GM23248 (cell line): ENCODE data around the gene DNASE1L1. TPM values are rescaled to one million over a fixed set of nuclear protein-coding genes. Genes with fewer than 3 reads are reported as not detected.

ENCODE experiments used
- DNase-seq: peaks from one replicate; pipeline ENCODE4 v3.0.0-alpha.2; 2015
- H2AFZ ChIP-seq: fragments of 200-600 bp; sonication (generic); 2 replicates; pipeline ENCODE4 v1.6.1; 2016; ENCODE audit warnings: antibody characterized with exemption
- H3F3A ChIP-seq: fragments of 200-600 bp; sonication (generic); 2 replicates; pipeline ENCODE4 v1.6.1; 2016; ENCODE audit warnings: mild to moderate bottlenecking, antibody characterized with exemption, mixed run types; ENCODE audit not compliant: insufficient read depth
- H3K27ac ChIP-seq: fragments of 200-600 bp; sonication (generic); 2 replicates; pipeline ENCODE4 v1.5.1; 2016; ENCODE audit warnings: mild to moderate bottlenecking
- H3K27me3 ChIP-seq: fragments of 200-600 bp; sonication (generic); replicated peaks from 2 replicates; pipeline ENCODE4 v1.6.1; 2016; ENCODE audit warnings: mild to moderate bottlenecking; ENCODE audit not compliant: insufficient read depth
- H3K36me3 ChIP-seq: fragments of 200-600 bp; sonication (generic); 2 replicates; pipeline ENCODE4 v1.6.1; 2016; ENCODE audit warnings: low read depth, mild to moderate bottlenecking
- H3K4me1 ChIP-seq: fragments of 200-600 bp; sonication (generic); 2 replicates; pipeline ENCODE4 v1.6.1; 2016; ENCODE audit warnings: mild to moderate bottlenecking; ENCODE audit not compliant: insufficient read depth
- H3K4me2 ChIP-seq: fragments of 200-600 bp; sonication (generic); one replicate; pipeline ENCODE4 v1.6.1; 2016; ENCODE audit warnings: mild to moderate bottlenecking; ENCODE audit not compliant: unreplicated experiment
- H3K4me3 ChIP-seq: fragments of 200-600 bp; sonication (generic); 2 replicates; pipeline ENCODE4 v1.5.1; 2016; ENCODE audit warnings: mild to moderate bottlenecking
- H3K79me2 ChIP-seq: fragments of 200-600 bp; sonication (generic); 2 replicates; pipeline ENCODE4 v1.6.1; 2016; ENCODE audit warnings: mild to moderate bottlenecking; ENCODE audit not compliant: insufficient read depth
- H3K9ac ChIP-seq: fragments of 200-600 bp; sonication (generic); 2 replicates; pipeline ENCODE4 v1.6.1; 2016; ENCODE audit warnings: mild to moderate bottlenecking
- H3K9me2 ChIP-seq: fragments of 200-600 bp; sonication (generic); 2 replicates; pipeline ENCODE4 v1.6.1; 2016; ENCODE audit warnings: mixed run types, mild to moderate bottlenecking, moderate library complexity; ENCODE audit not compliant: insufficient read depth
- H3K9me3 ChIP-seq: fragments of 200-600 bp; sonication (generic); one replicate; pipeline ENCODE4 v1.6.1; 2017; ENCODE audit warnings: low read depth
- H4K20me1 ChIP-seq: fragments of 200-600 bp; sonication (generic); 2 replicates; pipeline ENCODE4 v1.6.0; 2016; ENCODE audit not compliant: insufficient read depth
- EZH2 ChIP-seq: fragments of 200-600 bp; sonication (generic); IDR thresholded peaks from 2 replicates; pipeline ENCODE4 v1.6.1; 2018; ENCODE audit warnings: antibody characterized with exemption, mild to moderate bottlenecking; ENCODE audit not compliant: insufficient read depth, poor library complexity, severe bottlenecking
- EZH2phosphoT487 ChIP-seq: fragments of 200-600 bp; sonication (generic); IDR thresholded peaks from 2 replicates; pipeline ENCODE4 v1.6.1; 2018; ENCODE audit warnings: antibody characterized with exemption, moderate library complexity, mild to moderate bottlenecking, low read depth; ENCODE audit not compliant: insufficient read depth
- WGBS, 2 experiments: methylation state at CpG; one replicate each; pipeline ENCODE4 v1.1.6; 2015 to 2017; ENCODE audit warnings: low lambda C conversion rate in 2 of 2, low coverage in 1 of 2; ENCODE audit errors: missing lambda C conversion rate in 2 of 2; 5-methylcytosine and 5-hydroxymethylcytosine counted together
- in situ Hi-C: fragments of 300-500 bp; cut with MboI; formaldehyde crosslinking; loops from 2 replicates; pipeline ENCODE4 v1.15.0; 2020
- polyA plus RNA-seq: library from polyadenylated mRNA; unstranded; fragments of >200 nt; fragmentation: Nextera tagmentation; extraction: Ambion mirVana; gene quantifications from 2 replicates; pipeline ENCODE4 v1.2.1, GENCODE V29; 2016
- total RNA-seq: library from RNA; depleted of rRNA; stranded (reverse); fragments of >200 nt; shearing (Covaris generic); gene quantifications from 2 replicates; pipeline ENCODE4 v1.2.3, GENCODE V29; 2014

Gene DNASE1L1
- total and polyA plus RNA-seq, 2 experiments from 2014 or later, result 16.6 to 60.7 TPM

GRCh38 chrX:154417157-154417556 lies 8.1 kb upstream of the DNASE1L1 start:
- WGBS, 2 experiments, result 78 to 82% methylated on average over 5 to 7 of the region's 7 CpGs
- H2AFZ ChIP-seq, result no peak overlapping the region
- no peaks in the 10 kb centered on the region for H3K9me2 ChIP-seq
- H3K9me3 ChIP-seq, result no peaks in the 10 kb centered on the region
- H3K36me3 ChIP-seq, result no peaks in the 10 kb centered on the region
- no peak overlapping the region for H3K9ac ChIP-seq
- H3K4me2 ChIP-seq, result no peak overlapping the region
- no peaks in the 10 kb centered on the region for H4K20me1 ChIP-seq
- H3K4me3 ChIP-seq, result no peak overlapping the region
- H3K4me1 ChIP-seq, result peaks cover 4% of the 10 kb centered on the region; the same call in 1 of the 2 replicates
- H3F3A ChIP-seq, result no peaks in the 10 kb centered on the region
- H3K79me2 ChIP-seq, result no peaks in the 10 kb centered on the region
- TF ChIP-seq EZH2phosphoT487 (no peak), EZH2 (no peak)
- no peaks in the 10 kb centered on the region for H3K27me3 ChIP-seq
- no peak overlapping the region for H3K27ac ChIP-seq
- in situ Hi-C loops, result no loop called here
- no peak for DNase-seq

GRCh38 chrX:154413142-154413541 lies 4.1 kb upstream of the DNASE1L1 start:
- in situ Hi-C loops, result no loop called here

GRCh38 chrX:154412468-154412867 lies 3.4 kb upstream of the DNASE1L1 start:
- Histone ChIP-seq H3K4me2 (peak overlapping the region; percentile 73), H3K9me2 (no peaks in the 10 kb centered on the region), H3K79me2 (peaks cover 28% of the 10 kb centered on the region), H3K9ac (peak overlapping the region; percentile 80), H4K20me1 (no peaks in the 10 kb centered on the region), H3K4me3 (peak overlapping the region; percentile 79), H3K4me1 (peaks cover 6% of the 10 kb centered on the region; the same call in 1 of the 2 replicates), H2AFZ (peak overlapping the region; percentile 76), H3F3A (no peaks in the 10 kb centered on the region), H3K9me3 (no peaks in the 10 kb centered on the region), H3K36me3 (no peaks in the 10 kb centered on the region), H3K27me3 (no peaks in the 10 kb centered on the region), H3K27ac (peak overlapping the region; percentile 76)
- DNase-seq, result peak; percentile 19
- WGBS, 2 experiments, result 39 to 43% methylated on average over 4 of the region's 4 CpGs
- in situ Hi-C loops, result no loop called here
- no peak for TF ChIP-seq EZH2
- TF ChIP-seq EZH2phosphoT487, result no peak

More at GRCh38 chrX:154413142-154413541, 4.1 kb upstream of the DNASE1L1 start:
- no peak overlapping the region for H3K4me3 ChIP-seq
- H4K20me1 ChIP-seq, result no peaks in the 10 kb centered on the region
- no peak overlapping the region for H3K9ac ChIP-seq
- 37 to 43% methylated on average over 3 to 6 of the region's 8 CpGs for WGBS, 2 experiments
- H3K4me2 ChIP-seq, result no peak overlapping the region
- peaks cover 21% of the 10 kb centered on the region for H3K79me2 ChIP-seq
- H3K27me3 ChIP-seq, result no peaks in the 10 kb centered on the region
- H3K9me3 ChIP-seq, result no peaks in the 10 kb centered on the region
- TF ChIP-seq EZH2phosphoT487, result no peak
- no peak for TF ChIP-seq EZH2
- H3K4me1 ChIP-seq, result peaks cover 6% of the 10 kb centered on the region; the same call in 1 of the 2 replicates
- no peaks in the 10 kb centered on the region for H3K36me3 ChIP-seq
- H3F3A ChIP-seq, result no peaks in the 10 kb centered on the region
- no peak overlapping the region for H2AFZ ChIP-seq
- no peak for DNase-seq
- H3K9me2 ChIP-seq, result no peaks in the 10 kb centered on the region
- no peak overlapping the region for H3K27ac ChIP-seq

- Histone ChIP-seq H3F3A (no peaks in the 10 kb centered on the region), H3K4me3 (peak overlapping the region; percentile 79), H3K9me2 (no peaks in the 10 kb centered on the region), H4K20me1 (no peaks in the 10 kb centered on the region), H3K36me3 (no peaks in the 10 kb centered on the region), H3K27ac (peak overlapping the region; percentile 76), H3K9me3 (no peaks in the 10 kb centered on the region), H3K27me3 (no peaks in the 10 kb centered on the region), H3K9ac (peak overlapping the region; percentile 80), H3K4me2 (peak overlapping the region; percentile 73), H2AFZ (peak overlapping the region; percentile 76), H3K4me1 (peaks cover 6% of the 10 kb centered on the region; the same call in 1 of the 2 replicates), H3K79me2 (peaks cover 31% of the 10 kb centered on the region)
- peak; percentile 71 for DNase-seq
- in situ Hi-C loops, result no loop called here
- 0 to 3% methylated on average over 6 to 12 of the region's 29 CpGs for WGBS, 2 experiments
- TF ChIP-seq EZH2phosphoT487 (no peak), EZH2 (no peak)
Observed at GRCh38 chrX:154411981-154412340, 2.9 kb upstream of the DNASE1L1 start.
